Measurements from ENCODE around the gene SAMD4A. TPM values are rescaled to one million over a fixed set of nuclear protein-coding genes. Genes with fewer than 3 reads are reported as not detected.

SAMD4A gene
- total RNA-seq, 2 donors from 2014 or later, result 1.9 to 8.0 TPM

DNA sequence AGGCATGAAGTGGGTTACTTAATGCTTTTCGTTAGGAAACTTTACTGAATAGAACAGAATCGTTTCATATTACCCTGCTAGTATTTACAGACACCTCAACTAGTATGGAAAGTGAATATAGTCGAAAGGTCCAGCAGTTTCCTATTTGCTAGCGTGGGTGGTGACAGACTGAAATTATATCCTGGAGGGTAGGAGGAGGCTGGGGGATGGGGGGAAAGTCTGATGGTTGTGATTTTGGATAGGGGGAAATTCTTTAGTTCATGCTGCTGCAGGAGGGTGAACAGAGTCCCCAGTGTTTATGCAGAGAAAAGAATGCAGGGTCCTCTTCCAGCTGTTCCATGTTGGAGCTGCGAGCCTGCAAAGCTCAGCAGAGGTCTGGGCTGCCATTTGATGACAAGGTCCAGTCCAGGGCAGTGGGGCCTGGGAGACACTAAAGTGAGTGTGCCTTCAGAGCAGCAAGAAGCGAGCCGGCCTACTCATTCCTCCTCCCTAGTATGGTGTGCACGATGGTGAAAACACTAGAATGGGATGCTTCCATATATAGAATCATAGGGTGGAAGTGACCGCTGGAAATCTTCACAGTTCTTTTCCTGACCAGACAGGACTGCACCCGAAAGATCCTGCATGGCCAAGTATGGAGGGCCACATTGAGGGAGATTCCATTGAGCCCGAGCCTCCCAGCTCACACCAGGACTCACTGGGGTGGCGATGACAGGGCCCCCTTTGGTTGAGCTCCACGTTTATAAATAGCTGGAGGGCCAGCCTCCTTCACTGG is 2.1 kb downstream of the SAMD4A start:
- Histone ChIP-seq H3K9ac (ENCODE audit: extremely low read depth, low read length, poor library complexity, severe bottlenecking) (no peak overlapping the region), H3K4me3 (ENCODE audit: low read length) (no peak overlapping the region), H3K27ac (ENCODE audit: low read depth, low read length) (no peak overlapping the region), H3K4me1 (ENCODE audit: control insufficient read depth, insufficient read depth, low read length) (peaks cover 3% of the 10 kb centered on the region), H3K9me3 (ENCODE audit: control insufficient read depth, low read length) (peaks cover 11% of the 10 kb centered on the region), H3K27me3 (ENCODE audit: control insufficient read depth, insufficient read depth, low read length, poor library complexity, severe bottlenecking) (peaks cover 54% of the 10 kb centered on the region), H3K36me3 (ENCODE audit: control insufficient read depth, insufficient read depth, low read length) (no peaks in the 10 kb centered on the region)
- Mint-ChIP-seq H3K27me3 (ENCODE audit: insufficient read depth) (peaks cover 25% of the 10 kb centered on the region), H3K9me3 (no peaks in the 10 kb centered on the region), H3K4me3 (peak overlapping the region; percentile 79), H3K36me3 (ENCODE audit: low read depth) (no peaks in the 10 kb centered on the region), H3K27ac (no peak overlapping the region), H3K4me1 (peaks cover 4% of the 10 kb centered on the region)
- TF ChIP-seq CTCF (conservative IDR thresholded peaks at IDR 0.05), result no peak
- 67 to 74% methylated on average over 8 to 13 of the region's 13 CpGs for WGBS, 2 experiments (ENCODE audit: insufficient coverage in 1 of 2, insufficient read length in 1 of 2)
- peak; percentile 49 for DNase-seq

GRCh38 chr14:54570047-54570446 is 3.1 kb downstream of the SAMD4A start:
- Histone ChIP-seq H3K27ac (ENCODE audit: low read depth, low read length) (no peak overlapping the region), H3K9ac (ENCODE audit: extremely low read depth, low read length, poor library complexity, severe bottlenecking) (no peak overlapping the region), H3K4me1 (ENCODE audit: control insufficient read depth, insufficient read depth, low read length) (no peaks in the 10 kb centered on the region), H3K27me3 (ENCODE audit: control insufficient read depth, insufficient read depth, low read length, poor library complexity, severe bottlenecking) (peaks cover 44% of the 10 kb centered on the region), H3K9me3 (ENCODE audit: control insufficient read depth, low read length) (peaks cover 11% of the 10 kb centered on the region), H3K4me3 (ENCODE audit: low read length) (no peak overlapping the region), H3K36me3 (ENCODE audit: control insufficient read depth, insufficient read depth, low read length) (no peaks in the 10 kb centered on the region)
- Mint-ChIP-seq H3K4me1 (no peaks in the 10 kb centered on the region), H3K27ac (no peak overlapping the region), H3K4me3 (no peak overlapping the region), H3K36me3 (ENCODE audit: low read depth) (no peaks in the 10 kb centered on the region), H3K27me3 (ENCODE audit: insufficient read depth) (peaks cover 19% of the 10 kb centered on the region), H3K9me3 (no peaks in the 10 kb centered on the region)
- TF ChIP-seq CTCF (conservative IDR thresholded peaks at IDR 0.05), result no peak
- WGBS, 2 experiments (ENCODE audit: insufficient coverage in 1 of 2, insufficient read length in 1 of 2), result 81 to 93% methylated on average over 3 to 5 of the region's 5 CpGs
- DNase-seq, result no peak

- DNase-seq, result no peak
- H3K27ac ChIP-seq (ENCODE audit: low read depth, low read length), result no peak overlapping the region
- H3K36me3 ChIP-seq (ENCODE audit: control insufficient read depth, insufficient read depth, low read length), result no peaks in the 10 kb centered on the region
- H3K27me3 ChIP-seq (ENCODE audit: control insufficient read depth, insufficient read depth, low read length, poor library complexity, severe bottlenecking), result peaks cover 36% of the 10 kb centered on the region
- no peak for TF ChIP-seq CTCF (conservative IDR thresholded peaks at IDR 0.05)
- H3K9ac ChIP-seq (ENCODE audit: extremely low read depth, low read length, poor library complexity, severe bottlenecking), result no peak overlapping the region
- Mint-ChIP-seq H3K4me3 (no peak overlapping the region), H3K27ac (no peak overlapping the region), H3K27me3 (ENCODE audit: insufficient read depth) (peaks cover 17% of the 10 kb centered on the region), H3K36me3 (ENCODE audit: low read depth) (no peaks in the 10 kb centered on the region), H3K9me3 (no peaks in the 10 kb centered on the region), H3K4me1 (no peaks in the 10 kb centered on the region)
- no peaks in the 10 kb centered on the region for H3K4me1 ChIP-seq (ENCODE audit: control insufficient read depth, insufficient read depth, low read length)
- H3K4me3 ChIP-seq (ENCODE audit: low read length), result no peak overlapping the region
- peaks cover 11% of the 10 kb centered on the region for H3K9me3 ChIP-seq (ENCODE audit: control insufficient read depth, low read length)
- WGBS, 2 experiments (ENCODE audit: insufficient coverage in 1 of 2, insufficient read length in 1 of 2), result 91% methylated on average over 3 of the region's 5 CpGs; no CpG with 5 or more reads in 1 of the 2 experiments
Measured at GRCh38 chr14:54570631-54571415, 3.9 kb downstream of the SAMD4A start.
